WI38 (cell line): ENCODE results near the gene POLE3.
"Not testable (repeated sequence)": the region's sequence is repeated elsewhere in the genome, so short reads cannot be mapped to it uniquely, and the experiment has no call there.

Experiments used
- H3K4me3 ChIP-seq: 2 replicates; pipeline ENCODE4 v1.5.1; 2011; ENCODE audit warnings: low read depth, mild to moderate bottlenecking, control low read depth, low read length
- CTCF ChIP-seq: IDR thresholded peaks from 2 replicates; pipeline ENCODE4 v1.5.1; 2012; ENCODE audit warnings: low read depth, mild to moderate bottlenecking, control low read depth, low read length

POLE3 gene

GRCh38 chr9:113390192-113390960, 20.1 kb downstream of the POLE3 start:
- no peak overlapping the region for H3K4me3 ChIP-seq
- no peak for TF ChIP-seq CTCF

DNA sequence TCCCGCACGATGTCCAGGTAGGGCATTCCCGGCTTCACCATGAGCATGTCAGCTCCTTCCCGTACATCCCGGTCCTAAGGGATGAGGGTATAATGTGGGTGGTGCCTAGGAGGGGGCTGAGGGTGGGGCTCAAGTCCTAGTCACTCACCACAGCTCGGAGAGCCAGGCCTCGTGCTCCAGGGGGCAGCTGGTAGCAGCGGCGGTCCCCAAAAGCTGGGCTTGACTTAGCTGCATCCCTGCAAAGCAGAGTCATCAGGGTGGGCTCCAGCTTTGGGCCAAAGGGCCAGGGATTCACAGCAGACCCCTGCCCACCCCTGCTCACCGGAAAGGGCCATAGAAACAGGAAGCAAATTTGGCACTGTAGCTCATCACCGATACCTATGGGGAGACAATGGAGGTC, 21.0 kb downstream of the POLE3 start:
- no peak overlapping the region for H3K4me3 ChIP-seq
- no peak for TF ChIP-seq CTCF

DNA sequence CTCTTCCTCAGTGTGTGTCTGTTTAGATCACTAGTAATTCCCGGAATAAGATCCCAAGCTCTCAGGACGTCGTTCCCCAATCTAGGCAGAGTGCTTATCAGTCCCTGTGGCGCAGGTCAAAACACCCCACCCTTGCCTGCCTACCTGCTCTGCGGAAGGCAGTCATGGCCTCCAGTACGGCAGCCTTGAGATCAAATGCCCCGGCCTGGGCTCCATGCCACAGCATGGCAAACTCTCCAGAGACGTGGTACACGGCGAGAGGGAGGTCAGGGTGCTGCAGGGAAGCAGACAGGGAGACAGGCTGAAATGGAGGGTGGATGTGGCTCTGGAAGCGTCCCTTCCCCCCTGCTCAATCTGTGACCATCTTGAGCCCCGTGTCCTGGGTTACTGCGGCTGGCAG, 21.6 kb downstream of the POLE3 start:
- no peak for TF ChIP-seq CTCF
- H3K4me3 ChIP-seq, result no peak overlapping the region

GRCh38 chr9:113387560-113388230, 22.8 kb downstream of the POLE3 start:
- no peak for TF ChIP-seq CTCF
- H3K4me3 ChIP-seq, result no peak overlapping the region

DNA sequence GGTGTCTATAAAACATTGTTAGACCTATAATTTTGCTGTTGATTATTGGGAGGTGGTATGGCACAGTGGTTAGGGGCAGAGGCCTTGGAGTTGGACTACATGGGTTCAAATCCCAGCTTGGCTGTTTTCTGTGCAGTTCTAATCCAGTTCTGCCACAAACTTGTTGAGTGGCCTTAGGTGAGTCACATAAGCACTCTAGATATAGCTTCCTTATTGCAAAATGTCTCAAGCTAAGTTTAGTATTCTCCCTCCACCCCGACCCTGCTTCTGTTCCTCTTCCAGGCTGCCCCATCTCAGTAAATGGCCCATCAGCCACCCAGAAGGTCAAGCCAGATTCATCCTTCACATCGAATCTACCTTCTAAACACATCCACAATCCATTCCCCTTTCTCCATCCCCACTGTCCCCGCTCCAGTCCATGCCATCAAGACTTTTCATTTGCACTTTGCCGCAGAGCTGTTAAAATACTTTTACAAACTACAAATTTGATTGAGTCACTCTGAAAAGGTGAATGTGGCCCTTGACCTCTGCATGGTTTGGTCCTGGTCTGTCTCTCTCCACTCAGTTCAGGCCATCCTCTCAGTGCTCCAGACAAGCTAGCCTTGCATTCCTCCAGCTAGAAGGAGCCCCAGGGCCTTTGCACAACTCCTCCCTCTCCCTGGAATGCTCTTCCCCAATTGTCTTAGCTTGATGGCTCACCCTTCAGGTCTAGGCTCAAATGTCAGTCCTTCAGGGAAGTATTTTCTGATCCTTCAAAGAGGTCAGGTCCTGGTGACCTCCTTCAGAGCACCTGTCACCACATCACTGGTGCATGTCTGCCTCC, 23.7 kb downstream of the POLE3 start:
- TF ChIP-seq CTCF, result no peak
- no peak overlapping the region for H3K4me3 ChIP-seq

- no peak overlapping the region for H3K4me3 ChIP-seq
- TF ChIP-seq CTCF, result no peak
Observed at GRCh38 chr9:113381909-113382411, 28.5 kb downstream of the POLE3 start.

GRCh38 chr9:113381441-113381840, 29.0 kb downstream of the POLE3 start:
- H3K4me3 ChIP-seq, result not testable (repeated sequence)
